NCI-H460 (cell line): ENCODE results near the gene C1orf159. TPM values are rescaled to one million over a fixed set of nuclear protein-coding genes. Genes with fewer than 3 reads are reported as not detected.
A peak's percentile ranks its signal among the peaks of the same experiment; 100 is the strongest.

Experiments used
- DNase-seq: peaks from one replicate; pipeline ENCODE4 v3.0.0-alpha.2; 2016; ENCODE audit warnings: low read depth; ENCODE audit errors: extremely low read depth
- total RNA-seq: library from RNA; depleted of rRNA; stranded (reverse); fragments of >200 nt; shearing (Covaris generic); gene quantifications from 2 replicates; pipeline ENCODE4 v1.2.3, GENCODE V29; 2014

The C1orf159 gene
- total RNA-seq, 1 experiment from 2014 or later, result 5.5 TPM

DNA sequence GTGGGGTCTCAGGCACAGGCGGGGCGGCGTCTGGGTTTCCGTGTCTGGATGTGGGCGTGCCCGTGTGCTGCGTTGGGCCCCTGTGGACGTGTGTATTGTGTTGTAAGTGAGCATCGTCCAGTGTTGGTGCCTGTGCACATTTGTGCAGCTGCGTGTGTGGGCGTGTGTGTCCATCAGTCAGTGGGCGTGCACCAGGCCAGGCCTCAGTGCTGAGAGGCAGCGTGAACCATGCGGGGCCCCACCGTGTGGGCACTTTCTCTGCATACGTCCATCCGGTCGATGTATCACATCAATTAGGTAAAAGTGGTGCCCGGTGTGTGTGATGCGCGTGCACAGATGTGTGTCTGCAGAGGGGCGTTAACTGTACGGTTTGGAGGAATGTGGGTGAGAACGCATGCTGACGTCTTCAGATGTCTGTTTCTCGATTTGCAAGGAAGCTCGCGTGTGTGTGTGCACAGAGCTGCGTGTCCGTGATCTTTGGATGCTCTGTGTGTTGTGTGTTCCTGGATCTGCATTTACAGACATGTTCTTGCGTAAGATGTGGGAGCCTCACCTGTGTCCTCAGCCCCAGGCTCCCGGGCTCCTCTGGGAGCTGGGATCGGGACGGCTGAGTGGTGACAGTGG, 71.3 kb downstream of the C1orf159 start:
- no peak for DNase-seq

DNA sequence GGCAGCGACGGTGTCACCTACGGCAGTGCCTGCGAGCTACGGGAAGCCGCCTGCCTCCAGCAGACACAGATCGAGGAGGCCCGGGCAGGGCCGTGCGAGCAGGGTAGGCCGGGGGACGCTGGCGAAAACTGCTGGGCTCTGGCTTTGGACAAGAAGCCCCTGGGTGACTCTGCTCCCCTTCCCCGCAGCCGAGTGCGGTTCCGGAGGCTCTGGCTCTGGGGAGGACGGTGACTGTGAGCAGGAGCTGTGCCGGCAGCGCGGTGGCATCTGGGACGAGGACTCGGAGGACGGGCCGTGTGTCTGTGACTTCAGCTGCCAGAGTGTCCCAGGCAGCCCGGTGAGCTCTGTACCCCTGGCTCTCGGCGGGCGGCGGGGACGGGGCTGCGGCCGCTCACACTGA, 72.0 kb downstream of the C1orf159 start:
- DNase-seq, result no peak

DNA sequence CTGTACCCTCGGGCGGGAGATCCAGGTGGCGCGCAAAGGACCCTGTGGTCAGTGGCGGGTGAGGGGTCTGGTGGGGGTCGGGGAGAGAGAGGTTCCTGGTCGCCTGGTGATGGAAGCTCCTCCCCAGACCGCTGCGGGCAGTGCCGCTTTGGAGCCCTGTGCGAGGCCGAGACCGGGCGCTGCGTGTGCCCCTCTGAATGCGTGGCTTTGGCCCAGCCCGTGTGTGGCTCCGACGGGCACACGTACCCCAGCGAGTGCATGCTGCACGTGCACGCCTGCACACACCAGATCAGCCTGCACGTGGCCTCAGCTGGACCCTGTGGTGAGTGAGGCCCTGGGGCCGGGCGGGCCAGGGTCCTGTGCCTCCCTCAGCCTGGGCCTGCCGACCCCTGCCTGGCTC, 72.5 kb downstream of the C1orf159 start:
- DNase-seq, result no peak

DNA sequence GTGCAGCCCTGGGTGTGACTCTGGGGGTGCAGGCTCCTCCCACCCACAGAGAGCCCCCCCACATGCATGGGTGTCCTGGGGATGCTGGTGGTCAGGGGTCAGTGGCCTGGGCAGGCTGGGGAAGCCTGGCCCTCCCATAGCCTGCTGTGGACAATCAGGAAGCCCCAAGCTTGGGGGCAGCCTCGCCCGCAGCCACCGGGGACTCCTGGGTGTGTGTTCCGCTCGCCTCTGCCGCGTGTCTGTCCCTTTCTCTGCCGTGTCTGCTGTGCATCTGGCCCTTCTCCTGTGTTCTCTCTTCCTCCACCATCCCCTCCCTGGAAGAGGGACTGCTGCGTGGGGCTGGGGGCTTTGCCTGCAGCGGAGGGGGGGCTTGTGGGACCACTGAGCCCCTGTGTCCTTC, 73.1 kb downstream of the C1orf159 start:
- DNase-seq, result no peak

DNA sequence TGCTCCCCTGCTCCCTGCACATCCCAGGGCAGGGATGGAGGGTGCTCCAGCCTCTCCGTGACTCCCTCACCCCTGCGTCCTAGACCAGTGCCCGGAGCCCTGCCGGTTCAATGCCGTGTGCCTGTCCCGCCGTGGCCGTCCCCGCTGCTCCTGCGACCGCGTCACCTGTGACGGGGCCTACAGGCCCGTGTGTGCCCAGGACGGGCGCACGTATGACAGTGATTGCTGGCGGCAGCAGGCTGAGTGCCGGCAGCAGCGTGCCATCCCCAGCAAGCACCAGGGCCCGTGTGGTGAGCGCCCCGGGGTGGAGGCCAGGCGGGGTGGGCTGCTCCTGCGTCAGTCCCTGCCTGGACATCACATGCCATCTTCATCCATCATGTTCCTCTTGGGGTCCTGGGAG, 74.0 kb downstream of the C1orf159 start:
- no peak for DNase-seq

DNA sequence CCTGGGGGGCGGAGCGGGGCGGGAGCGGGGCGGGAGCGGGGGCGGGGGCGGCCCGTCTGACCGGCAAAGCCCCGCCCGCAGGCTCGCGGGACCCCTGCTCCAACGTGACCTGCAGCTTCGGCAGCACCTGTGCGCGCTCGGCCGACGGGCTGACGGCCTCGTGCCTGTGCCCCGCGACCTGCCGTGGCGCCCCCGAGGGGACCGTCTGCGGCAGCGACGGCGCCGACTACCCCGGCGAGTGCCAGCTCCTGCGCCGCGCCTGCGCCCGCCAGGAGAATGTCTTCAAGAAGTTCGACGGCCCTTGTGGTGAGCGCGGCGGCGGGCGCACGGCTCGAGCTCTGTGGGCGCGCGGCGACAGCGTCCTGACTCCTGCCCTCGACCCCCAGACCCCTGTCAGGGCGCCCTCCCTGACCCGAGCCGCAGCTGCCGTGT, 74.8 kb downstream of the C1orf159 start:
- no peak for DNase-seq

DNA sequence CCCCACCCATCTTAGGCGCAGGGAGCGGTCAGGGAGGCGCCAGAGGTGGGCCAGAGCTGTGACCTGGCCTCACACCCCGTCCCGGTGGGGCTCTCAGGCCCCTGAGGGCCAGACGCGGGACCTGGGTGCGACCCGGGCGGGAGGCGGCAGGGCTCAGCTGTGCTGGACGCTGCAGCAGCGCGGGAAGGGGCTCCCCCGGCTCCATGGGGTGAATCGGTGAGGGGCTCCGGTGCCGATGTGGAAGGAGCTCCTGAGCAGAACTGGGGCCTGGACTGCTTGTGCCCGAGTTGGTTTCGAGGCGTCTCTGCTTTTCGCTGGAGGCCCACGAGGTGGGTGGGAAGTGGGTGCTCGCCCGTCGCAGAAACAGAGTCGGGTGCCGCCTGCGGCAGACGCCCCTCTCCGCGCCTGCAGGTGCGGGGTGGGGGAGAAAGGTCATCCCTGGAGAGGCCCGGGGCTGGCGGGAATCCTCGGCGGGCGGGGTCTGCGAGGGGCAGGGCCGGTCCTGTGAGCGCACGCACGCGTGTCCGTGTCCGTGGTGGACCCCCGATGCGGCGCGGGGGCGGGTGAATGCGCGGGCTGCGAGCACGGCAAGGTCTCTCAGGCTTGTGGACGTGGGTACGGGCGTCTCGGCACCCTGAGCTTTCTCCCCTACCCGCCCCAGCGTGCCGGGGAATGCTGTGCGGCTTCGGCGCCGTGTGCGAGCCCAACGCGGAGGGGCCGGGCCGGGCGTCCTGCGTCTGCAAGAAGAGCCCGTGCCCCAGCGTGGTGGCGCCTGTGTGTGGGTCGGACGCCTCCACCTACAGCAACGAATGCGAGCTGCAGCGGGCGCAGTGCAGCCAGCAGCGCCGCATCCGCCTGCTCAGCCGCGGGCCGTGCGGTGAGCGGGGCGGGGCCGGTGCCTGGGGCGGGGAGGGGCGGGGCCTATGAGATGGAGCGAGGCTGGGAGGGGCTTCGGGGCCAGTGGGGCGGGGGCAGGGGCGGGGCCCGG, 75.6 kb downstream of the C1orf159 start:
- peak; percentile 70 for DNase-seq

DNA sequence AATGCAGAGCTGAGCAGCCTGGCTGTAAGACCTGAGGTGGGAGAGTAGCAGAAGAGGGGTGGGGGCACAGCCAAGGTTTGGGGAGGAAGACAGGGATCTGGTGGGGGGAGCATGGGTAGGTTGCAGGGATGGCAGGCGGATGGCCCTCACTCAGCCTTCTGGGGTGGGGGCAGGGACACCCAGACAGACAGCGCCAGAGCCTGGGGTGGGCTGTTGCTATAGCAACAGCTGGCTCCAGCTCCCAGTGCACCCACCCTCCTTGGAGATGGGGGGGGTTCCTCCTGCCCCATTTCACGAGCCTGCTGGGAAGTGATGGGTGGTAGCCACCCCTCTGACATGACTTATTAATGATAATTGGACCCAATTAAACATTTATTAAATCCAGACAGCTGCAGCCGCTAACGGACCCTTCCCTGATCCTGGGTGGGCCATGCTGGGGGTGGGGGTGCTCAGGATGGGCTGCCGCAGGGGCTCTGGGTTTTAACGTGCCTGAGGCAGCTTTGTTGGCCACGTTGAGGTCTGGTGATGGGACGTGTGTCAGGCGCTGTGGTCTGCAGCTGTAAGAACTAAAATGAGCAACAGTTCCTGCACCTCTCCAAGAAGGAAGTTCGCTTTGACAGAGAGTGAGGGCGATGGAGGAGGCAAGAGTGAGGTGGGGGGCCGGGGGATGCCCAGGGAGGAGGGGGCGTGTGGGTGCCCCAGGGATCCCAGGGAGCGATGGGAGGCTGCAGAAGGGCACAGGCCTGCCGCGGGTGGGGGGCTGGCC, 76.6 kb downstream of the C1orf159 start:
- DNase-seq, result no peak

DNA sequence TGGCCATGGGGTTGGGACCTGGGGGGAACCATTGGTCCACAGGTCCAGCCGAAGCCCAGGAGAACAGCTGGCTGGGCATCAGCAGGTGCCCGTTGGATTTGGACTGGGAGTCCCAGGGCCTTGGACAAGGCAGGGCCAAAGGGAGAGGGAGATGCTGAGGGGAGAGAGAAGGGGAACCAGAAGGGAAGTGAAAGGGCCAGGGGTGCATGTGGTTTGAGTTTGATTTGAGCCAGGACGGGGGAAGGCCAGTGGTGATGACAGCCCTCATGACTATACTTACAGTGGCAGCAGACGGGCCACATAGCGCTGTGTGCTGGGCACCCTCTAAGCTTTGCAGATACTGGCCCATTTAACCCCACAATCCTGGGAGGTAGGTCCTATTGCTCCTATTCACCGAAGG, 77.2 kb downstream of the C1orf159 start:
- DNase-seq, result no peak

DNA sequence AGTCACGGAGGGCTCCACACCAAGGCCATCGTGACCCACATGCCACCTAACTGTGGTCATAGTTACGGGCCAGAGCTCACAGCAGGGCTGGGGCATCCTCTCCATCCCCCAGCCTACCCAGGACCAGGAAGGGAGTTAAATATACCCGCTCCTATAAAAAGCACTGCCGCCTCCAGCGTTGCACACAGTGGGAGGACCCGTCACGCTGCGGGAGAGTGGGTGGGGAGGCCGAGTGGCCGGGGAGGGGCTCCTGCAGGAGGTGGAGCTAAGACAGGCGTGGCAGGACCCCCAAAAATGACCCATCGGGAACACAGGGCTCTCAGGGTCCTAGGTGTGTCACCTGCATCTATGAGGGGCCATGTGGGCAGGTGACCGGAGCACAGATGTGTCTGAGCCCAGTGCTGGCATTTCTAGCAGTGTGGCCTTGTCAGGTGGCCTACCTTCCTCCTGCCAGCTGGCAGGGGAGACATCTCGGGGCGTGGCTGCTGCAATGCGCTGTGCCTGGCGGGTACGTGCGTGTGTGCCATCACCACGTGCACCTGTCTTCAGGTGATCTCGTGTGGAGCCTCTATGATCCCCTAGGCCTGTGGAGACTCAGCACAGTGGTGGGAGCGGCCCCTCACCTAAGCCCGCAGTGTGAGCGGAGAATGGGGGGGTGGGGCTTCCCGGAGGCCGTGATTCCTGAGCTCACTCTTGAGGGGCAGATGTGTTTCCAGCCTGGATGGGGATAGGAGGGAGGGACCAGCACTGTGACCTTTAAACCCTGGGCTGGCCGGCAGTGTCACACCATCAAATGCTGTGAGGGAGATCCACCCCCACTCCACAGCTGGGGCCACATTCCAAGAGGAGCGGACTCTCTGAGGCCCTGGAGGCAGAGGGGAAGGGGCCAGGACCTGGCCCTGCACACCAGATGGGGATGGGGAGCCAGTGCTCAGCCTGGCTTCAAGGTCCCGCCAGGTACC, 78.2 kb downstream of the C1orf159 start:
- no peak for DNase-seq

DNA sequence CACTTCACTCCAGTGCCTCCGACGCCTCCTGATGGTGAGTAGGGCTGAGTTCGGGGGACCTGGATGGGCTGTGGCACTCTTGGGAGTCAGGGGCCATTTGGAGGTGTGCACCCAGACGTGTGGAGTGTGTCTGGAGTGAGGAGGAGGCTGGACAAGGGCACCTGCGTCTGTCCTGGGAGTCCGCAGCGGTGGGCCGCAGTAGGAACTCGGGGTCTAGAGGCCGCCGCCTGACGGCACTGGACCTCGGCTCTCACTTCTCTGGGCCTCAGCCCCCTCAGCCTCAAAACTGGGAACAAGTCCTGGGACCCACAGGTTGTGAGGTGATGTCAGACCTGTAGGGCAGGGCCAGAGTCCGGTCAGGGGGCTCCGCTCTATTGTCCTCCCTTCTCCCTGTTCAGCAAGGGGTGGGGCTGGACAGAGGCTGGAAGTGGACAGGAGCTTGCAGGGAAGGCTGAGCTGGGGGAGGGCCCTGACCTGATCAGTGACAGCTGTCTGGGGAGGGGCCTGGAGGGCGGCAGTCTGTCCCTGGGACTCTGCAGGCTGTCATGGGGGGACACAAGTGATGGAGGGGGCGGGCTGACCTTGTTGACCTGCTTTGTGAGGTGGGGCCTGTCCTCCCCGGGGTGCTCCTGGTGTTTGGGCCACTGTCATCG, 80.5 kb downstream of the C1orf159 start:
- DNase-seq, result no peak

DNA sequence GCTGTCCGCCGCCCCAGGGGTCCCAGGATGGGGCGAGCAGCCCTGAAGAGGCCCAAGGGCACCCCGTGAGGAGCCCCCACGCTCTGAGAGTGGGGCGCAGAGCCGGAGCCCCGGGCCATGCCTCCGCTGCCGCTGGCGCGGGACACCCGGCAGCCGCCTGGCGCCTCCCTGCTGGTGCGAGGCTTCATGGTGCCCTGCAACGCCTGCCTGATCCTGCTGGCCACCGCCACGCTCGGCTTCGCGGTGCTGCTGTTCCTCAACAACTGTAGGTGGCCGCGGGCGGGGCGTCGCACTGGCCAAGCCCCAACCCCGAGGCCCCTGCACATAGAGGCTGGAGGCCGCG, 81.5 kb downstream of the C1orf159 start:
- no peak for DNase-seq

DNA sequence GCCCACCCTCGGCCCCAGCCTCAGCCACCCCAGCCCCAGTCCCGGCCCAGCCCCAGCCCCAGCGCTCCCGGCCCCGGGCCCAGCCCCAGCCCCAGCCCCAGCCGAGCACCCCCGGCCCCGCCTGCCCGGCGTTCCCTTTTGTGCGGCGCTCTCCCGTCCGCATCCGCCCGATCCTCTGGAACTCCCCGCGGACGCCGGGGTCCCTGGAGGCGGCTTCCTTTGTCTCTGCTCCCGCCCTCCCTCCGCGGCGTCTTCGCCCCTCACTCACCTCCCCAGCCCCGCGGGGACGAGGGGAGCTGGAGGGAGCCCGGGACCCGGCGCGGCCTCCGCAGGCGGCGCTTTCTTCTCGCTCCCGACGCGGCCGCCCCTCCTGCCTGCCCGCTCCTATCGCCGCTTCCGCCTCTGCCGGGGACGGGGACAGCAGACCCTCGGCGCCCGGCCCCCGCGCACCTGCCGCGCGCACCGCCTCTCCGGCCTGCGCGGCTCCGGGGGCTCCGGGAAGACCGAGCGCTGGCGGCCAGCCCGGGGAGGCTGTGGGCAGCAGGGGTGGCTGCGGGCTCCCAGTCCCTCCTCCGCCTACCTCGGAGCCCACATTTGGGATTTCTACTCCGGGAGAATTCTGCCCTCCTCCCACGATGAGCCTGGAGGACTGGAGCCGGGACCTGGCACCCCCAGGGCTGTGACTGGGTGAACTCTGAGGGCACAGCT, 82.0 kb downstream of the C1orf159 start:
- DNase-seq, result no peak

DNA sequence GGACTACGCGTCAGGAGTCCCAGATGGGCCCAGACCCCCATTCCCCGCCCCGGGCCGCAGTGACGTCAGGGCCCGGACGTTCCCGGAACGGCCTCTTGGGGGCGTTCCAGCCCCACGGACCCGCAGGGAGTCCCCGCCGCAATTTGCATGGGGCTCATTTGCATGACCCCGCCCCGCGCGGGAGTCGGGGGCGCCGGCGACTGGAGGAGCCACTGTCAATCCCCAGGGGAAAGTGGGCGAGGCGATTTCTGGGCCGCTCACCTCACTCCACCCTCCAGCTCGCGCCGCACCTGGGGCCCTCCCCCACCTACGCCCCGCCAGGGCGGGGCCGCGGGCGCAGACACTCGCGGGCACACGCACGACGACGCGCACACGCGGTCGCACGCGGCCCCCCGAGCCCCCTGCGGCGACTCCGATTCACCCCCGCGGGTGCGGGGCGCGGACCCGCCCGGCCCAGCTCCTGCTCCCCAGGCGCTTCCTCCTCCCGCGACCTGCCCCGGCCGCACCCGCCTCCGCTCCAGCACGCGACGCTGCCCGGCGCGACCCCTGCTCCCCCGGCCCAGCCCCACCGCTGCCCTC, 82.8 kb downstream of the C1orf159 start:
- no peak for DNase-seq

DNA sequence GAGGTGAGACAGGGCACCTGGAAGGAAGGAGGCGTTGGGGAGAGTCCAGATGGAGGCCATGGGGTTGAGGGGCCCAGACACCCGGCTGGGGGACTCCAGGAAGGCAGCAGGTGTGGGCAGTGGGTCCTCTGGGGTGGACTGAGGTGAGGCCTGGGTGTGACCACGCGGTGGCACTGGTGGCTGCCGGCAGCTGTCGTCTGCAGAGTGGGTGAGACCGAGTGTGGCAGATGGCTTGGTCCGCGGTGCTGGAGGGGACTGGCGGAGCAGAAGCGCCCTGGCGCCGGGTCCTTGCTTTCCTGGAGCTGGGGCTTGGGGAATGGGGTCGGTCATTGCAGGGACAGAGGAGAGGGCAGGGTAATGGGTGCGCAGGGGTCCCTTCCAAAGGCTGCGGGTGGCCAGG, 83.5 kb downstream of the C1orf159 start:
- DNase-seq, result no peak
